Neural cell (in vitro differentiated cells): ENCODE results near the gene PNKD.

Experiments used
- CTCF ChIP-seq: fragments of 450-650 bp; IDR thresholded peaks from 2 replicates; pipeline ENCODE4 v1.5.1; 2014; ENCODE audit warnings: antibody characterized with exemption, mild to moderate bottlenecking, moderate library complexity; ENCODE audit not compliant: poor library complexity, severe bottlenecking
- EP300 ChIP-seq: fragments of 450-650 bp; conservative IDR thresholded peaks from 2 replicates; pipeline ENCODE4 v1.6.1; 2014; ENCODE audit warnings: antibody characterized with exemption, mild to moderate bottlenecking, moderate library complexity; ENCODE audit not compliant: poor library complexity, severe bottlenecking
- EZH2 ChIP-seq: fragments of 200-600, 300-800 bp; shearing (Covaris generic), sonication (generic); IDR thresholded peaks from 2 replicates; pipeline ENCODE4 v1.6.1; 2014; ENCODE audit warnings: antibody characterized with exemption, low read length, borderline replicate concordance, mild to moderate bottlenecking; ENCODE audit not compliant: insufficient read depth, poor library complexity, severe bottlenecking
- MXI1 ChIP-seq: fragments of 450-650 bp; conservative IDR thresholded peaks from 2 replicates; pipeline ENCODE4 v1.6.1; 2014; ENCODE audit warnings: antibody characterized with exemption, mild to moderate bottlenecking; ENCODE audit not compliant: poor library complexity, severe bottlenecking
- POLR2AphosphoS5 ChIP-seq: IDR thresholded peaks from 2 replicates; pipeline ENCODE4 v1.6.1; 2012
- RAD21 ChIP-seq: fragments of 450-650 bp; conservative IDR thresholded peaks from 2 replicates; pipeline ENCODE4 v1.6.1; 2014; ENCODE audit warnings: antibody characterized with exemption, mild to moderate bottlenecking, moderate library complexity
- REST ChIP-seq: IDR thresholded peaks from 2 replicates; pipeline ENCODE4 v1.6.1; 2012; ENCODE audit warnings: borderline replicate concordance
- SMC3 ChIP-seq: fragments of 450-650 bp; conservative IDR thresholded peaks from 2 replicates; pipeline ENCODE4 v1.6.1; 2014; ENCODE audit warnings: antibody characterized with exemption, mild to moderate bottlenecking, moderate library complexity; ENCODE audit not compliant: poor library complexity
- TAF1 ChIP-seq: IDR thresholded peaks from 2 replicates; pipeline ENCODE4 v1.6.1; 2012; ENCODE audit warnings: low read depth

GRCh38 chr2:218312267-218312756 lies 42.0 kb downstream of the PNKD start:
- no peak for TF ChIP-seq CTCF
- TF ChIP-seq POLR2AphosphoS5: no peak
- TF ChIP-seq EP300: no peak
- no peak for TF ChIP-seq REST
- TF ChIP-seq EZH2: no peak
- no peak for TF ChIP-seq TAF1
- TF ChIP-seq SMC3: no peak
- no peak for TF ChIP-seq MXI1
- TF ChIP-seq RAD21: no peak
